GM19238 (cell line): ENCODE results near the gene DIAPH2.
"Not testable (repeated sequence)": the region's sequence is repeated elsewhere in the genome, so short reads cannot be mapped to it uniquely, and the experiment has no call there.

Source experiments
- DNase-seq: peaks from one replicate; pipeline ENCODE4 v3.0.0; 2011; ENCODE audit warnings: low spot score; ENCODE audit not compliant: insufficient read length

DIAPH2 gene

DNA sequence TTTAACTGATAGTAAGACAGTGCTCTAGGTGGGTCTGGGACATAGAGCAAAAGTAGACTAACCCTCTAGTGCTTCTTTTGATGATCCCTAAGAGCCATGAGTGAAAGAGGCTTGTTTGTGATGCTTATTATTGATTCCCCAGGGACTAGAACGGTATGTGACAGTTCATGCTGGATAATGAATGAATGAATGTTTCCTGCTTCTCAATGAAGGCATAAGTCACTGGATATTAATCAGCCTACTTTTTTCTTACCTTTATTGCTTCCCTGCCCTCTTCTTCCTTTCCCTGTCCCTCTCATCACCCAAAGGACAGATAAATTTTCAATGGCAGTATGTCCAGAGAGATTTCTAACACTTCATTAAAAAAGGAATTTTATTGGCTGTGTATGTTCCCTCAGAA lies 685.3 kb downstream of the DIAPH2 start:
- no peak for DNase-seq

DNA sequence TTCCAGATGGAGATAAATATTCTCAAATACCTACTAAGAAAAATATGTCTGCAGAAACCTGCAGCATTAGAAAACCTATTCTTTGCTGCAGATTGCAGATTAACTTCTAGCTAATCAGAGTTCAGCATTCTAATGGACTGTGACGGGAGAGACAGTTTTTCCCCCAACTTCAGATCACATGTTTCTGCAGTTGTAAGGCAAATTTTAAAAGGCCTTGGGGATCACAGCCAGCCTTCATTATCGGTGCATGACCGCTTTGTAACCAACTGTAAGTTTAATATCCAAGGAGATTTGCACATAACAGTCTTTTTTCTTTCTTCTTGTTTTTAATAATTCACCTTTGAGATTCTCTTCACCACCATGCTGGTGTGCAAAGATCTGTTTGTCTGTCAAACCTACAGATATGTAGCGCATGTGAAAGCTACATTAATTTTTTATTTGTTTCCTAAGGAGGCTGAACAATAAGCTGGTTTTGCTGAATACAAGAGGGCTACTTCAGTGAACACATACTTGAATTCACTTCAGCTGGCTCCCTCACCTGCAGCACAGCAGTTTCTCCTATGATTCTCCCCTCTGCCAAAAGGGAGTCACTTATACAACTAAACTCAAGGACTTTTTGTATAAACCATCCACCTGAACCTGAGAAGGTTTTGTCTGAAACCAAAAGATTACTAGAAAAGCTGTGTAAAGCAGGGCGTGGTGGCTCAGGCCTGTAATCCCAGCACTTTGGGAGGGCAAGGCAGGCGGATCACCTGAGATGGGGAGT lies 687.5 kb downstream of the DIAPH2 start:
- DNase-seq: no peak

DNA sequence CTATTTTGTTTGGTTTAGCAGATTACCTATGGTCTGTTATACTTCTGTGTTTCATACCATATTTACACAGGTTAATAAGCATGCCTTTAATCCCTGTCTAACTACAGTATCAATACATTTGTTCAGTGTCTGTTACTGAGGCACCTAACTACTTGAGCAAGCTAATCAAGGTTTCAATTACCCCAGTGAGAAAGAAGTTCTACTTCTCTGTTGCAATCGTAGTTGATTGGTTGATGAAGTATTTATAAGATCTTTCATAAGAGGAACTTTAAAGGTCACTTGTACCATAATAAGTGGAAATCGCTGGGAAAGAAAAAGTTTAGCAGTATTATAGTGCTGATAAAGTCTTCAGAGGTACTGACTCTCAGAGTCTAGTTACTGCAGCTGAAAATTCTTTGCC lies 689.6 kb downstream of the DIAPH2 start:
- no peak for DNase-seq

DNA sequence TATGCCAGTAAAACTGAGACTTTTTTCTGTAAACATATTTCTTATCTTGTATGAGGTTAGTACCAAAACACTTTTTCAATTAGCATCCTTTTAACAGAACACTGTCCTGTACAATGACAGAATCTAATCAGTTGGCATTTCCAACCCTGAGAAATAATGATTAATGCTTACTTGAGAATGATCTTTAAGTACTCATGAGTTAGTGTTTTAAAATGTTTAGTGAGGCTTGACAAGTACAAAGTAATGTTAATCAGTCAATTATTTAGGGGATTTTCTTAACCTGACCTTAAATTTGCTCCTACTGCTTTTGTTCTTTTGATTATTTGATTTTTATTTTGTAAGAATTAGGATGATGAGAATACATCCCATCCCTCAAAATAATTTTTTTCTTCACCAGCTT lies 695.6 kb downstream of the DIAPH2 start:
- DNase-seq: no peak

DNA sequence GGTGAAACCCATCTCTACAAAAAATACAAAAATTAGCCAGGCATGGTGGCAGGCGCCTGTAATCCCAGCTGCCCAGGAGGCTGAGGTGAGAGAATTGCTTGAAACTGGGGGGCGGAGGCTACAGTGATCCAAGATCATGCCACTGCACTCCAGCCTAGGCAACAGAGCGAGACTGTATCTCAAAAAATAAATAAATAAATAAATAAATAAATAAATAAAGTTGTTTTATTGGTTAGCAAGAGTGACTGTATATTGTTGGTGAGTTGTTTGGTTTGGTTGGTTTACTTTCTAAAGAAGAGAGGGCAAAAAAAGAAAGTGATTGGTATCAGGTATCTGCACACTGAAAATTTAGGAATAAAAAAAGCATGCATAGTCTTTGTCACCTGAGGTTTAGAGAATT lies 700.0 kb downstream of the DIAPH2 start:
- DNase-seq: no peak

GRCh38 chrX:97387004-97387403 lies 702.4 kb downstream of the DIAPH2 start:
- no peak for DNase-seq

GRCh38 chrX:97389761-97390192 lies 705.1 kb downstream of the DIAPH2 start:
- no peak for DNase-seq

- no peak for DNase-seq
Observed at GRCh38 chrX:97397371-97397770, 712.7 kb downstream of the DIAPH2 start.

GRCh38 chrX:97398030-97398551 lies 713.4 kb downstream of the DIAPH2 start:
- DNase-seq: no peak

- DNase-seq: no peak
Observed at GRCh38 chrX:97399400-97399799, 714.8 kb downstream of the DIAPH2 start.

GRCh38 chrX:97400492-97400891 lies 715.9 kb downstream of the DIAPH2 start:
- DNase-seq: no peak

DNA sequence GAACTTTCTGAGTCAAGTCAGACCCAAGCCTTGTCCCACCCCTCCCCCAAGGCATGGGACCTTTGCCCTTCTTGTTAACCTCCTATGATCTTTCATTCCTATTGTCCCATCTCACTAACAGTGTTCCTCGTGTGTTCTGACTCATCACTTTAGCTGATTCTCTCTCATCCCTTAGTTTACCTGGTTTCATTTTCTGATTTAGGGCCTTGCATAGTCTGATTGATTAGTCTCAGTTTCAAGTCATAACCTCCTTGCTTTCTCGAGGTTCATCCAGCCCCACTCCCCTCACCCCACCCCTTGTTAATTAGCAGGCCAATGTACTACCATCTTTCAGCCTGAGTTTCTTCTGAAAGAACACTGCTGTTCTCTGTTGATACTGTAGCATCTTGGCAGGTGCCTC lies 716.5 kb downstream of the DIAPH2 start:
- no peak for DNase-seq

- DNase-seq: no peak
Observed at GRCh38 chrX:97401586-97402136, 717.0 kb downstream of the DIAPH2 start.

DNA sequence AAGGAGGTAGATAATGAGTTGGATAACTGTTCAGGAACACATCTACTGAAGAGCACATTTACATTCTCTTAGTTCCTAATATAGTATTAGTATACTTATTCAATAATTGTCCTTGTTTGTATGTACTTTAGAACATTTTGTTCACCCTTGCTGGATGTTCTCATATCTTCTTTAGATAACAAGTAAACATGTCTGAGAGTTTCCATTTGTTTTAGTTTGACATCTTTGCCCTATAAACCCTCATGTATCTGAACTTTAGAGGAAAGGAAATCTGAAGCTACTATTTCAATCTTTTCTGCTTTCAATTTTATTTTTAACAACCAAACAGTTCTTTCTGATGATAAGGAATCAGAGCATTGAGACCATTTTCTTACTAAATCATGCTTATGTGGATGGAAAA lies 717.7 kb downstream of the DIAPH2 start:
- DNase-seq: no peak

- no peak for DNase-seq
Observed at GRCh38 chrX:97402903-97403302, 718.3 kb downstream of the DIAPH2 start.

GRCh38 chrX:97405031-97405660 lies 720.5 kb downstream of the DIAPH2 start:
- DNase-seq: no peak

- not testable (repeated sequence) for DNase-seq
Observed at GRCh38 chrX:97409632-97410415, 725.2 kb downstream of the DIAPH2 start.

GRCh38 chrX:97416461-97416860 lies 731.8 kb downstream of the DIAPH2 start:
- DNase-seq: no peak

DNA sequence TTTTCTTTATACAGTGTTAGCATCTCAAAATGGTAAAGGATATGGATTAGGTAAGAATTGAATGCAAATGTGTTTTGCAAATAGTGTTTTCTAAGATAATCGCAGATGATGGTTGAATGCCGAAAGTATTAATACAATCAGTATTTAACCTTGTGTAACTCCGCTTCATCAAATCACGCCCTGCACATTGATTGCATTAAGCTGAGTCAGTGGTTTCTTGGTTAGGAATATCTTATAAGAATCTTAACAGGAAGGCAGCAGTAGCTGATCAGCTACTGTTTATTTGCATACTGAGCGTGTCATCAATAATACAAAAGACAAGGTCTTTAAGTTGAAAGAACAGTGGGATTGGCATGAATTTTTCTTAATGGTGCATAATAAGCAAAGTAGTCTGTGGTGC lies 744.5 kb downstream of the DIAPH2 start:
- DNase-seq: no peak

- no peak for DNase-seq
Observed at GRCh38 chrX:97431281-97431680, 746.6 kb downstream of the DIAPH2 start.

DNA sequence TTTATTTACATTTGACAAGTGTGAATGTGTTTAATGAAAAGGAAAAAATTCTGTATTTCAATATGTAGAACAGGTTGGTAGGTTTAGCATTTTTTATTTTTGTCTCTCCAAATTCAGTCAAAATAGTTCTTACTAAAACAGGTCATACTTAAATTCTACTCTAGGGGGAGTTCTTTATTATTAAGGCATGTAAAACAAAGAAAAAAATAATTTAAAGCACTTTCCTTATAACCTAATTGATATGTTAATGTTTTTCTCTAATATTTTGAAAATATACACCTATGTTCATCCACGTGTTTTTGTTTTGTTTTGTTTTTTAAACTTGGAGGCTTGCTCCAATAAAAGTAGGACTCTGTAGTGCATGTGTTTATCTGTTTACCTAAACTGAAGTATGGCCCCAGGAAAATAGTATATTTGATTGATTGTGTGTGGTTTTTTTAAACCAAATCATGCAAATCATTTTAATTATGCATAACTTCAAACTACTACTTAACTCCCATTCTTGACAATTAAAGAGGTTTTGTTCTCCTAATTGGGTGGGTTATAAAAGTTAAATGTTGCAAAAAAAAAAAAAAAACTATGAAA lies 761.7 kb downstream of the DIAPH2 start:
- no peak for DNase-seq
